SK-N-MC (cell line): ENCODE data around the gene RUFY3.

ENCODE experiments used
- EZH2 ChIP-seq: fragments of 200-600 bp; sonication (generic); IDR thresholded peaks from one replicate; pipeline ENCODE4 v1.6.1; 2017; ENCODE audit warnings: antibody characterized with exemption
- POLR2AphosphoS5 ChIP-seq: IDR thresholded peaks from 2 replicates; pipeline ENCODE4 v1.6.1; 2012; ENCODE audit warnings: mild to moderate bottlenecking, low read depth, low read length, borderline replicate concordance

- TF ChIP-seq EZH2 (no peak), POLR2AphosphoS5 (no peak)
These were observed 116.4 kb downstream of the RUFY3 start for GRCh38 chr4:70838204-70838603.
